Endothelial cell of umbilical vein (primary cell): Measurements from ENCODE around the gene AGPAT2. TPM values are rescaled to one million over a fixed set of nuclear protein-coding genes. Genes with fewer than 3 reads are reported as not detected.

Source experiments
- Bru-seq: library from RNA; stranded (reverse); fragments of 400-500 nt; gene quantifications from one replicate; lab custom pipeline; 2021; lab: Mats Ljungman, UMichigan
- BruChase-seq, 2 experiments: library from RNA; stranded (reverse); fragments of 400-500 nt; gene quantifications; one replicate each; lab custom pipeline; 2021; lab: Mats Ljungman, UMichigan
- BruUV-seq: library from RNA; stranded (reverse); fragments of 400-500 nt; replicated peaks from 2 replicates; lab custom pipeline; 2021; lab: Mats Ljungman, UMichigan
- CTCF ChIA-PET: fragments of 300-600, 350-600 bp; sonication (Branson Sonifier 250); formaldehyde crosslinking; loops from one replicate; lab custom pipeline; 2021; ENCODE audit warnings: antibody characterized with exemption, inconsistent platforms; lab: Charles Lee
- POLR2A ChIA-PET: fragments of 300-600, 350-600 bp; sonication (Branson Sonifier 250); formaldehyde crosslinking; loops from one replicate; lab custom pipeline; 2021; ENCODE audit warnings: antibody characterized with exemption, inconsistent platforms; lab: Charles Lee
- DNase-seq: peaks from one replicate; pipeline ENCODE4 v3.0.0-alpha.2; 2011; ENCODE audit warnings: low read depth, low spot score
- FAIRE-seq: peaks from 2 replicates; lab custom pipeline; 2011; peaks lifted over from hg19 to GRCh38; lab: Jason Lieb, UNC
- H2AFZ ChIP-seq: 2 replicates; pipeline ENCODE4 v1.6.0; 2012; ENCODE audit warnings: low read depth, low read length, control low read depth, inconsistent platforms
- H3K27ac ChIP-seq: 2 replicates; pipeline ENCODE4 v1.5.1; 2011; ENCODE audit warnings: low read depth, mild to moderate bottlenecking, control low read depth, low read length, moderate library complexity; ENCODE audit not compliant: insufficient read depth
- H3K27me3 ChIP-seq, 2 experiments: 2 replicates each; pipeline versions ENCODE4 v1.6.0 to v1.6.1; 2011; ENCODE audit warnings: low read length in 2 of 2, mixed read lengths in 1 of 2; ENCODE audit not compliant: control insufficient read depth in 2 of 2, insufficient read depth in 2 of 2
- H3K36me3 ChIP-seq, 2 experiments: 2 replicates in 1 of 2; 3 replicates in 1 of 2; pipeline ENCODE4 v1.5.1; 2011; ENCODE audit warnings: low read length in 2 of 2, mild to moderate bottlenecking in 1 of 2, moderate library complexity in 1 of 2; ENCODE audit not compliant: control insufficient read depth in 2 of 2, insufficient read depth in 2 of 2; ENCODE audit errors: extremely low read depth in 1 of 2
- H3K4me1 ChIP-seq: 3 replicates; pipeline ENCODE4 v1.5.1; 2011; ENCODE audit warnings: mild to moderate bottlenecking, low read length; ENCODE audit not compliant: control insufficient read depth, insufficient read depth; ENCODE audit errors: extremely low read depth
- H3K4me2 ChIP-seq: 2 replicates; pipeline ENCODE4 v1.6.1; 2011; ENCODE audit warnings: low read length, control low read depth, mixed read lengths; ENCODE audit not compliant: insufficient read depth
- H3K4me3 ChIP-seq, 3 experiments: fragments of 200-600 bp in 1 of 3; sonication (generic), shearing (Covaris generic) in 1 of 3; replicated peaks in 1 of 3; 2 replicates each; pipeline ENCODE4 v1.5.1; 2011 to 2016; ENCODE audit warnings: control low read depth in 3 of 3, low read length in 3 of 3, mild to moderate bottlenecking in 2 of 3, inconsistent platforms in 1 of 3, low read depth in 1 of 3, moderate library complexity in 1 of 3; ENCODE audit not compliant: insufficient read depth in 1 of 3
- H3K79me2 ChIP-seq: 2 replicates; pipeline ENCODE4 v1.6.0; 2012; ENCODE audit warnings: low read length, inconsistent platforms; ENCODE audit not compliant: control insufficient read depth, insufficient read depth
- H3K9ac ChIP-seq: replicated peaks from 2 replicates; pipeline ENCODE3; 2011; ENCODE audit warnings: low read length, control low read depth; ENCODE audit not compliant: insufficient read depth; ENCODE audit errors: extremely low read depth
- H3K9me1 ChIP-seq: replicated peaks from 3 replicates; pipeline ENCODE4 v1.6.0; 2011; ENCODE audit warnings: mild to moderate bottlenecking, low read length; ENCODE audit not compliant: control insufficient read depth, insufficient read depth; ENCODE audit errors: extremely low read depth
- H3K9me3 ChIP-seq: replicated peaks from 2 replicates; pipeline ENCODE4 v1.5.1; 2012; ENCODE audit warnings: low read length, inconsistent platforms; ENCODE audit not compliant: control insufficient read depth, insufficient read depth
- H4K20me1 ChIP-seq: replicated peaks from 2 replicates; pipeline ENCODE3; 2011; ENCODE audit warnings: mild to moderate bottlenecking, low read length; ENCODE audit not compliant: control insufficient read depth, insufficient read depth; ENCODE audit errors: extremely low read depth
- CTCF ChIP-seq, 2 donors: IDR thresholded peaks; 1 replicate in 1 of 2; 2 replicates in 1 of 2; pipeline ENCODE4 v1.5.1; 2011; ENCODE audit warnings: low read length in 2 of 2, mild to moderate bottlenecking in 2 of 2, moderate library complexity in 2 of 2, control low read depth in 1 of 2, inconsistent platforms in 1 of 2, low read depth in 1 of 2; ENCODE audit not compliant: insufficient read depth in 1 of 2; ENCODE audit errors: extremely low read depth in 1 of 2
- EZH2 ChIP-seq: IDR thresholded peaks from 2 replicates; pipeline ENCODE4 v1.6.1; 2012; ENCODE audit warnings: borderline replicate concordance, low read depth, mild to moderate bottlenecking, moderate library complexity, low read length, inconsistent platforms; ENCODE audit not compliant: severe bottlenecking
- FOS ChIP-seq: IDR thresholded peaks from 2 replicates; pipeline ENCODE4 v1.6.1; 2011; ENCODE audit warnings: mild to moderate bottlenecking, low read length, moderate library complexity, borderline replicate concordance; ENCODE audit not compliant: insufficient read depth
- GATA2 ChIP-seq: IDR thresholded peaks from 2 replicates; pipeline ENCODE4 v1.7.0; 2011; ENCODE audit warnings: low read depth, mild to moderate bottlenecking, moderate library complexity, mixed read lengths, low read length; ENCODE audit not compliant: insufficient read length, insufficient read depth
- JUN ChIP-seq: IDR thresholded peaks from 2 replicates; pipeline ENCODE4 v1.6.1; 2011; ENCODE audit warnings: borderline replicate concordance, low read depth; ENCODE audit not compliant: insufficient read length, insufficient read depth
- MAX ChIP-seq: IDR thresholded peaks from 2 replicates; pipeline ENCODE4 v1.6.1; 2011; ENCODE audit not compliant: insufficient read depth, insufficient read length
- MYC ChIP-seq: IDR thresholded peaks from one replicate; pipeline ENCODE4 v1.6.1; 2011; ENCODE audit warnings: mild to moderate bottlenecking, low read depth, low read length
- POLR2A ChIP-seq: IDR thresholded peaks from 2 replicates; pipeline ENCODE4 v1.6.1; 2012; ENCODE audit warnings: low read depth, mild to moderate bottlenecking, control low read depth, low read length
- POLR2AphosphoS5 ChIP-seq: IDR thresholded peaks from 2 replicates; pipeline ENCODE4 v1.6.1; 2012; ENCODE audit warnings: low read depth, mild to moderate bottlenecking, control low read depth, low read length, moderate library complexity; ENCODE audit not compliant: insufficient read depth
- dilution Hi-C: fragments of 300-500 bp; cut with MboI; formaldehyde crosslinking; loops from one replicate; pipeline ENCODE4 v1.15.0; 2019; ENCODE audit warnings: low sequenced_read_pairs; ENCODE audit not compliant: extremely low pct_ligation_motif_present
- intact Hi-C: fragments of 100-400 bp; cut with micrococcal nuclease; formaldehyde crosslinking; loops from one replicate; pipeline ENCODE4 v1.10.0; 2022
- long read RNA-seq: library from polyadenylated mRNA; stranded (forward); transcript quantifications from one replicate; pipeline ENCODE4 v2.0.0, GENCODE V29; 2021
- polyA minus RNA-seq, 3 experiments: library from RNA; depleted of rRNA, polyadenylated mRNA; stranded (reverse); fragments of >200 nt; gene quantifications; 1 replicate in 1 of 3; 2 replicates in 2 of 3; pipeline ENCODE4 v1.2.3, GENCODE V29; 2011
- polyA plus RNA-seq, 4 experiments: library from polyadenylated mRNA; depleted of rRNA in 3 of 4; stranded (reverse) in 3 of 4; unstranded in 1 of 4; fragments of >200 nt; gene quantifications; 2 replicates each; pipeline versions ENCODE4 v1.2.1 to v1.2.3, GENCODE V29; 2011 to 2012; ENCODE audit warnings: missing spikeins in 1 of 4
- total RNA-seq: library from RNA; stranded (reverse); gene quantifications from 2 replicates; pipeline ENCODE4 v1.2.3, GENCODE V29; 2021

The AGPAT2 gene
- total RNA-seq (43.0 and 45.5 TPM in 2 replicates), polyA plus RNA-seq (55.3 and 72.1 TPM in 2 replicates), polyA minus RNA-seq (25.6 and 28.5 TPM in 2 replicates), Bru-seq, nascent RNA (percentile 50 among the genes with signal in this experiment), BruChase-seq, experiment 1, labeled RNA remaining after a 6-hour chase (percentile 53 among the genes with signal in this experiment), BruChase-seq, experiment 2, labeled RNA remaining after a 2-hour chase (percentile 53 among the genes with signal in this experiment)
- polyA plus RNA-seq (2011; cell fraction: cytosol; rRNA removed) = 31.4 and 42.0 TPM in 2 replicates
- polyA plus RNA-seq (2011; cell fraction: nucleus; rRNA removed) = 33.3 and 33.9 TPM in 2 replicates
- 26.9 and 34.8 TPM in 2 replicates for polyA plus RNA-seq (2012)
- 92.9 TPM for polyA minus RNA-seq (2011; cell fraction: cytosol; rRNA and poly(A)+ RNA removed)
- polyA minus RNA-seq (2011; cell fraction: nucleus; rRNA and poly(A)+ RNA removed) = 9.0 and 14.7 TPM in 2 replicates
- long read RNA-seq, transcript AGPAT2-202 (6 exons, 1,512 nt) = major isoform, 235 of 269 reads
- long read RNA-seq, transcript AGPAT2-201 (5 exons, 1,391 nt) = minor isoform, 16 of 269 reads
- long read RNA-seq, partial matches to known transcripts = 12 of 269 reads
- long read RNA-seq, other reads (novel, unspliced or antisense) = 6 of 269 reads

- TF ChIP-seq FOS (no peak), JUN (no peak), EZH2 (no peak), GATA2 (no peak), POLR2A (peak; percentile 49), CTCF (IDR thresholded peaks at IDR 0.05; ENCODE audit: extremely low read depth in 1 of 2, insufficient read depth in 1 of 2, low read depth in 1 of 2, low read length in 2 of 2) (no peak), MYC (no peak), MAX (no peak), POLR2AphosphoS5 (peak; percentile 72)
- no peaks in the 10 kb centered on the region for H4K20me1 ChIP-seq
- H3K79me2 ChIP-seq = peaks cover 44% of the 10 kb centered on the region
- POLR2A ChIA-PET = interaction anchor here (1.9 to 2.0 kb wide), 2 partner anchors 27 to 40 kb away, joined by 7 to 8 read pairs; no protein-coding TSS in a partner anchor
- H3K27ac ChIP-seq = peak within 1 kb of the TSS; percentile 24
- intact Hi-C loops (loop anchor here (2.0 kb wide), 1 partner anchor 26 kb away; the partner anchor contains the start of gene DIPK1B), dilution Hi-C loops (no loop called here)
- H2AFZ ChIP-seq = peak within 1 kb of the TSS; percentile 34
- BruUV-seq = no TSS peak
- DNase-seq (peak; percentile 43), FAIRE-seq (peak; percentile 62)
- no peaks in the 10 kb centered on the region for H3K9me3 ChIP-seq
- peak within 1 kb of the TSS; percentile 59 to 79 (median 75) for H3K4me3 ChIP-seq
- peak within 1 kb of the TSS; percentile 71 for H3K9ac ChIP-seq
- H3K27me3 ChIP-seq = no peaks in the 10 kb centered on the region
- peaks cover 13% of the 10 kb centered on the region for H3K4me1 ChIP-seq
- peak within 1 kb of the TSS; percentile 79 for H3K4me2 ChIP-seq
- CTCF ChIA-PET = interaction anchor here (1.0 to 2.0 kb wide), 3 partner anchors 8 to 56 kb away, joined by 3 to 5 read pairs (median 4); partner anchors contain the start of gene LCN10
- H3K9me1 ChIP-seq = no peaks in the 10 kb centered on the region
- H3K36me3 ChIP-seq = peaks cover 0 to 4% of the 10 kb centered on the region in 2 experiments
Observed at GRCh38 chr9:136686794-136687711, at the start of gene AGPAT2. TSS of gene AGPAT2 (minus strand) at chr9:136687457. CDS start at chr9:136687357, 100 bp downstream.
